HG02885 (cell line): ENCODE measurements around the gene MAP6D1.

ENCODE experiments used
- ATAC-seq: cut with Tn5 transposase; IDR thresholded peaks from one replicate; pipeline ENCODE4 v1.9.1; 2021; ENCODE audit warnings: mild to moderate bottlenecking; ENCODE audit not compliant: unreplicated experiment, poor library complexity

The MAP6D1 gene

DNA sequence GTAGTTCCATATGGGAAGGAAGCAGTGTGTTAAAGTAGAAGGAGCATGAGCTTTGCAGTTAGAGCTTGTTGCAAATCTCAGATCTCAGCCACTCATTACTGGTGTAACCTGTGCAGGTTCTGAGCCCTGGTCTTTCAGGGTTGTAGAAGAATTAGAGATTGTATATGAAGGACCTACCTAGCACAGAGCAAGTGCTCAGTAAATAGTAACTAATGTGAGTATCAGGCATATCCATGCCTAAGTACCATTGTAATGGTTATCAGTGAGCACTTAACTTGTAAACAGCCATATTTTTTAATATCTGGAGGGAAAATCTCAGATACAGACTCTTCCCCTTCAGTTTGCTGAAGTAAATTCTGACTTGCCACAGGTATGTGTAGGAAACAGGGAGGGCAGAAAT, 59.3 kb downstream of the MAP6D1 start:
- no peak for ATAC-seq
